Liver (tissue), 3 donors: ENCODE results near the gene MTA2.

Experiments used
- ATF3 ChIP-seq: IDR thresholded peaks from 2 replicates; pipeline ENCODE4 v1.6.1; 2016; ENCODE audit warnings: antibody characterized with exemption
- FOXA1 ChIP-seq: IDR thresholded peaks from 2 replicates; pipeline ENCODE4 v1.6.1; 2016; ENCODE audit warnings: antibody characterized with exemption
- GABPA ChIP-seq, 2 donors: IDR thresholded peaks in 1 of 2; conservative IDR thresholded peaks in 1 of 2; 2 replicates each; pipeline ENCODE4 v1.6.1; 2016; ENCODE audit warnings: antibody characterized with exemption in 2 of 2, mild to moderate bottlenecking in 1 of 2, moderate library complexity in 1 of 2
- HNF4G ChIP-seq: IDR thresholded peaks from 2 replicates; pipeline ENCODE4 v1.6.1; 2016; ENCODE audit warnings: antibody characterized with exemption
- JUND ChIP-seq, 2 donors: IDR thresholded peaks; 2 replicates each; pipeline ENCODE4 v1.6.1; 2016; ENCODE audit warnings: antibody characterized with exemption in 2 of 2
- RAD21 ChIP-seq, 2 donors: IDR thresholded peaks; 2 replicates each; pipeline ENCODE4 v1.6.1; 2016; ENCODE audit warnings: antibody characterized with exemption in 2 of 2, mild to moderate bottlenecking in 2 of 2
- REST ChIP-seq: IDR thresholded peaks from 2 replicates; pipeline ENCODE4 v1.6.1; 2016; ENCODE audit warnings: antibody characterized with exemption, mild to moderate bottlenecking
- SP1 ChIP-seq: IDR thresholded peaks from 2 replicates; pipeline ENCODE4 v1.6.1; 2018; ENCODE audit warnings: antibody characterized with exemption, mild to moderate bottlenecking
- TAF1 ChIP-seq: conservative IDR thresholded peaks from 2 replicates; pipeline ENCODE4 v1.6.1; 2016; ENCODE audit warnings: antibody characterized with exemption, mild to moderate bottlenecking
- YY1 ChIP-seq: IDR thresholded peaks from 2 replicates; pipeline ENCODE4 v1.6.1; 2016; ENCODE audit warnings: antibody characterized with exemption, mild to moderate bottlenecking
- TF ChIP-seq, protein P1 (sequence below): fragments of 150-350 bp; IDR thresholded peaks from 2 replicates; pipeline ENCODE4 v1.5.1; 2017; ENCODE audit warnings: improper control_type of control experiment, low read depth, low read length; ENCODE audit not compliant: missing input control
- TF ChIP-seq, protein P2 (sequence below): IDR thresholded peaks from 2 replicates; pipeline ENCODE4 v1.6.1; 2016; ENCODE audit warnings: antibody characterized with exemption
- TF ChIP-seq, protein P3 (sequence below): IDR thresholded peaks from 2 replicates; pipeline ENCODE4 v1.6.1; 2016; ENCODE audit warnings: antibody characterized with exemption
- donor health status: healthy.
- donor health status: healthy.

DNA sequence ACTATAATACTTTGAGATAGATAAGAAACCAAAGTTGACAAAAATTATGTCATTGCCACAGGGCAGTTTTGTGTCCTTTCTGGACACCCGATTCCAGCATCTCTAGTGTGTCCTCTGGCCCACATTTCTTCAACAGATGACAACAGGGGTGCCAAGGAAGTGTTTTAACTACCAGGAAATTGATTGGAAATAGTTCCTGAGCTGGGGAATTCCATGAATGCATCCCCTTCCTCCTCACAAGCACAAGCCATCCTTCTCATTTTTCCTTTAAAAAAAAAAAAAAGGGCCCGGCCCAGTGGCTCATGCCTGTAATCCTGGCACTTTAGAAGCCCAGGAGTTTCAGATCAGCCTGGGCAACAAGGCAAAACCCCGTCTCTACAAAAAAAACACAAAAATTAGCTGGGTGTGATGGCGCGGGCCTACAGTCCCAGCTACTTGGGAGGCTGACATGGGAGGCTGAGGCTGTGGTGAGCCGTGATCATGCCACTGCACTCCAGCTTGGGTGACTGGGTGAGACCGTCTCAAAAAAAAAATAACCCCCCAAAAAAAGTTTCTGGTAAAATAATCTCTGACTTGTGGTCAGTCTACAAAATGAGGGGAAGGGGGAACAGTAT lies 20.9 kb upstream of the MTA2 start:
- TF ChIP-seq, protein P1, sequence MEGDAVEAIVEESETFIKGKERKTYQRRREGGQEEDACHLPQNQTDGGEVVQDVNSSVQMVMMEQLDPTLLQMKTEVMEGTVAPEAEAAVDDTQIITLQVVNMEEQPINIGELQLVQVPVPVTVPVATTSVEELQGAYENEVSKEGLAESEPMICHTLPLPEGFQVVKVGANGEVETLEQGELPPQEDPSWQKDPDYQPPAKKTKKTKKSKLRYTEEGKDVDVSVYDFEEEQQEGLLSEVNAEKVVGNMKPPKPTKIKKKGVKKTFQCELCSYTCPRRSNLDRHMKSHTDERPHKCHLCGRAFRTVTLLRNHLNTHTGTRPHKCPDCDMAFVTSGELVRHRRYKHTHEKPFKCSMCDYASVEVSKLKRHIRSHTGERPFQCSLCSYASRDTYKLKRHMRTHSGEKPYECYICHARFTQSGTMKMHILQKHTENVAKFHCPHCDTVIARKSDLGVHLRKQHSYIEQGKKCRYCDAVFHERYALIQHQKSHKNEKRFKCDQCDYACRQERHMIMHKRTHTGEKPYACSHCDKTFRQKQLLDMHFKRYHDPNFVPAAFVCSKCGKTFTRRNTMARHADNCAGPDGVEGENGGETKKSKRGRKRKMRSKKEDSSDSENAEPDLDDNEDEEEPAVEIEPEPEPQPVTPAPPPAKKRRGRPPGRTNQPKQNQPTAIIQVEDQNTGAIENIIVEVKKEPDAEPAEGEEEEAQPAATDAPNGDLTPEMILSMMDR: no peak
- no peak for TF ChIP-seq FOXA1
- TF ChIP-seq HNF4G: no peak
- TF ChIP-seq, protein P2, sequence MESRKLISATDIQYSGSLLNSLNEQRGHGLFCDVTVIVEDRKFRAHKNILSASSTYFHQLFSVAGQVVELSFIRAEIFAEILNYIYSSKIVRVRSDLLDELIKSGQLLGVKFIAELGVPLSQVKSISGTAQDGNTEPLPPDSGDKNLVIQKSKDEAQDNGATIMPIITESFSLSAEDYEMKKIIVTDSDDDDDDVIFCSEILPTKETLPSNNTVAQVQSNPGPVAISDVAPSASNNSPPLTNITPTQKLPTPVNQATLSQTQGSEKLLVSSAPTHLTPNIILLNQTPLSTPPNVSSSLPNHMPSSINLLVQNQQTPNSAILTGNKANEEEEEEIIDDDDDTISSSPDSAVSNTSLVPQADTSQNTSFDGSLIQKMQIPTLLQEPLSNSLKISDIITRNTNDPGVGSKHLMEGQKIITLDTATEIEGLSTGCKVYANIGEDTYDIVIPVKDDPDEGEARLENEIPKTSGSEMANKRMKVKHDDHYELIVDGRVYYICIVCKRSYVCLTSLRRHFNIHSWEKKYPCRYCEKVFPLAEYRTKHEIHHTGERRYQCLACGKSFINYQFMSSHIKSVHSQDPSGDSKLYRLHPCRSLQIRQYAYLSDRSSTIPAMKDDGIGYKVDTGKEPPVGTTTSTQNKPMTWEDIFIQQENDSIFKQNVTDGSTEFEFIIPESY: no peak
- no peak for TF ChIP-seq TAF1
- no peak for TF ChIP-seq GABPA (IDR thresholded peaks at IDR 0.05 in 1 of 2, conservative IDR thresholded peaks at IDR 0.05 in 1 of 2)
- no peak for TF ChIP-seq RAD21 (IDR thresholded peaks at IDR 0.05)
- no peak for TF ChIP-seq SP1
- no peak for TF ChIP-seq REST
- TF ChIP-seq, protein P3, sequence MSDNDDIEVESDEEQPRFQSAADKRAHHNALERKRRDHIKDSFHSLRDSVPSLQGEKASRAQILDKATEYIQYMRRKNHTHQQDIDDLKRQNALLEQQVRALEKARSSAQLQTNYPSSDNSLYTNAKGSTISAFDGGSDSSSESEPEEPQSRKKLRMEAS: no peak
- TF ChIP-seq YY1: no peak
- TF ChIP-seq ATF3: no peak
- TF ChIP-seq JUND (IDR thresholded peaks at IDR 0.05): no peak
